GM10248 (cell line): ENCODE data around the gene DYNLT4.

Source experiments
- CTCF ChIA-PET: fragments of 300-600 bp; sonication (Branson Sonifier 250); formaldehyde crosslinking; extraction: SDS; loops from one replicate; lab custom pipeline; 2021; ENCODE audit warnings: antibody characterized with exemption; lab: Yijun Ruan, JAX
- POLR2A ChIA-PET: fragments of 350-650 bp; sonication (Branson Sonifier 250); formaldehyde crosslinking; extraction: SDS; loops from one replicate; lab custom pipeline; 2020; ENCODE audit warnings: antibody characterized with exemption; lab: Yijun Ruan, JAX
- DNase-seq: peaks from one replicate; pipeline ENCODE4 v3.0.0; 2012; ENCODE audit errors: extremely low spot score
- CTCF ChIP-seq: IDR thresholded peaks from 2 replicates; pipeline ENCODE4 v1.5.1; 2012; ENCODE audit warnings: mild to moderate bottlenecking, low read depth; ENCODE audit errors: extremely low read depth, missing control alignments, control extremely low read depth

DYNLT4 gene

GRCh38 chr1:44810101-44810761 is 3.1 kb upstream of the DYNLT4 start:
- TF ChIP-seq CTCF, result no peak
- CTCF ChIA-PET, result interaction anchor here (1.1 to 4.3 kb wide), 8 partner anchors 9 to 94 kb away, joined by 3 to 42 read pairs (median 21); partner anchors contain the start of genes PLK3 and RNU5D-1
- DNase-seq, result no peak
- POLR2A ChIA-PET, result interaction anchor here (0.7 to 7.7 kb wide), 6 partner anchors 9 to 761 kb away, joined by 5 to 120 read pairs (median 19); partner anchors contain the start of genes PLK3, RNU5D-1 and RPS8

GRCh38 chr1:44808938-44809917 is 2.1 kb upstream of the DYNLT4 start:
- ChIA-PET POLR2A (interaction anchor here (0.6 to 7.7 kb wide), 8 partner anchors 9 to 1322 kb away, joined by 3 to 120 read pairs (median 11); partner anchors contain the start of genes PLK3, RNU5D-1 and RPS8), CTCF (interaction anchor here (0.7 to 4.3 kb wide), 12 partner anchors 9 to 494 kb away, joined by 3 to 42 read pairs (median 8); partner anchors contain the start of genes PLK3 and RNU5D-1)
- DNase-seq, result peak; percentile 79
- TF ChIP-seq CTCF, result no peak

- ChIA-PET POLR2A (interaction anchor here (0.6 to 7.7 kb wide), 7 partner anchors 8 to 1322 kb away, joined by 3 to 120 read pairs (median 12); partner anchors contain the start of genes PLK3, RNU5D-1 and RPS8), CTCF (interaction anchor here (0.8 to 4.3 kb wide), 10 partner anchors 8 to 493 kb away, joined by 3 to 42 read pairs (median 15); partner anchors contain the start of genes HECTD3, PLK3, RNU5D-1 and UROD)
- DNase-seq, result peak; percentile 65
- TF ChIP-seq CTCF, result no peak
Measured at GRCh38 chr1:44808063-44808937, 1.1 kb upstream of the DYNLT4 start, which contains the start of gene BTBD19. Gene BTBD19, plus strand, starts transcription at chr1:44808523. Its CDS starts 298 bp downstream, at chr1:44808821.

- ChIA-PET CTCF (interaction anchor here (0.8 to 4.3 kb wide), 7 partner anchors 7 to 204 kb away, joined by 3 to 42 read pairs (median 21); partner anchors contain the start of genes HECTD3, PLK3, RNU5D-1 and UROD), POLR2A (interaction anchor here (2.2 to 7.7 kb wide), 4 partner anchors 7 to 86 kb away, joined by 10 to 120 read pairs (median 34); partner anchors contain the start of genes PLK3 and RPS8)
- DNase-seq, result peak; percentile 74
- TF ChIP-seq CTCF, result no peak
Measured at GRCh38 chr1:44807364-44808062, 362 bp upstream of the DYNLT4 start.

GRCh38 chr1:44806025-44806703 is 987 bp downstream of the DYNLT4 start:
- TF ChIP-seq CTCF, result no peak
- DNase-seq, result no peak
- POLR2A ChIA-PET, result interaction anchor here (0.6 to 7.7 kb wide), 5 partner anchors 13 to 497 kb away, joined by 3 to 120 read pairs (median 4); partner anchors contain the start of gene RPS8
- CTCF ChIA-PET, result interaction anchor here (1.0 to 4.3 kb wide), 5 partner anchors 12 to 77 kb away, joined by 3 to 42 read pairs (median 5); no protein-coding TSS in a partner anchor
